Measurements from ENCODE around the gene MTCP1. TPM values are rescaled to one million over a fixed set of nuclear protein-coding genes. Genes with fewer than 3 reads are reported as not detected.

MTCP1 gene
- total and polyA plus RNA-seq, 2 donors from 2014 or later: 21.5 to 23.8 TPM

DNA sequence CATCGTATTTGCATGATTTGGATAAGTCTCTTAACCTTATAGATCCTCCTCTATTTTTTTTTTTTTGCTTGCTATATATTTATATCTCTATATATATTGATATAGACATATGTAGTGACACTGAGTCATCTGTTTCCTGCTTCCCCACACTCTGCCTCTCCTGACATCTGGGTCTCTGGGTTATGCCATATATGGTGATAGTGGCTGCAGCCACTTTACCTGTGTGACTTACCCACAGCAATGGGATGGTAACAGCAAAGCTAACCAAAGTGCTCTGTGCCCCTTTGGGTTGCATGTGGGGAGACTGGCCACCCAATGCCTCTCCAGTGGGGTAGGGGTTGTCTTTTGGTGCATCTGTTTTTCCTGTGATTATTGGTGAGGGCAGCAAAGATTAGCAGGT lies 14.5 kb downstream of the MTCP1 start:
- peaks cover 0 to 10% (median 0%) of the 10 kb centered on the region in 3 donors for H3K4me1 ChIP-seq (ENCODE audit: control insufficient read depth in 2 of 3, insufficient read depth in 2 of 3, low read depth in 1 of 3, low read length in 3 of 3)
- H3K36me3 ChIP-seq (ENCODE audit: control insufficient read depth in 2 of 3, insufficient read depth in 3 of 3, low read length in 3 of 3): peaks cover 0 to 2% (median 0%) of the 10 kb centered on the region in 3 donors
- intact Hi-C loops (cut with DNase I): no loop called here
- H3K9me3 ChIP-seq (ENCODE audit: control insufficient read depth in 2 of 3, insufficient read depth in 1 of 3, low read length in 3 of 3): no peaks in the 10 kb centered on the region
- H3K4me3 ChIP-seq (ENCODE audit: low read length in 3 of 3): no peak overlapping the region
- no peak for FAIRE-seq
- H3K27ac ChIP-seq (ENCODE audit: low read depth in 2 of 2, low read length in 2 of 2): no peak overlapping the region
- H3K9ac ChIP-seq (ENCODE audit: low read length in 3 of 3): no peak overlapping the region
- no peaks in the 10 kb centered on the region for H3K27me3 ChIP-seq (ENCODE audit: control insufficient read depth, insufficient read depth, low read length)
- TF ChIP-seq, protein P1, sequence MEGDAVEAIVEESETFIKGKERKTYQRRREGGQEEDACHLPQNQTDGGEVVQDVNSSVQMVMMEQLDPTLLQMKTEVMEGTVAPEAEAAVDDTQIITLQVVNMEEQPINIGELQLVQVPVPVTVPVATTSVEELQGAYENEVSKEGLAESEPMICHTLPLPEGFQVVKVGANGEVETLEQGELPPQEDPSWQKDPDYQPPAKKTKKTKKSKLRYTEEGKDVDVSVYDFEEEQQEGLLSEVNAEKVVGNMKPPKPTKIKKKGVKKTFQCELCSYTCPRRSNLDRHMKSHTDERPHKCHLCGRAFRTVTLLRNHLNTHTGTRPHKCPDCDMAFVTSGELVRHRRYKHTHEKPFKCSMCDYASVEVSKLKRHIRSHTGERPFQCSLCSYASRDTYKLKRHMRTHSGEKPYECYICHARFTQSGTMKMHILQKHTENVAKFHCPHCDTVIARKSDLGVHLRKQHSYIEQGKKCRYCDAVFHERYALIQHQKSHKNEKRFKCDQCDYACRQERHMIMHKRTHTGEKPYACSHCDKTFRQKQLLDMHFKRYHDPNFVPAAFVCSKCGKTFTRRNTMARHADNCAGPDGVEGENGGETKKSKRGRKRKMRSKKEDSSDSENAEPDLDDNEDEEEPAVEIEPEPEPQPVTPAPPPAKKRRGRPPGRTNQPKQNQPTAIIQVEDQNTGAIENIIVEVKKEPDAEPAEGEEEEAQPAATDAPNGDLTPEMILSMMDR (IDR thresholded peaks at IDR 0.05; ENCODE audit: borderline replicate concordance, extremely low read depth, insufficient read depth): no peak
- no peak for DNase-seq

DNA sequence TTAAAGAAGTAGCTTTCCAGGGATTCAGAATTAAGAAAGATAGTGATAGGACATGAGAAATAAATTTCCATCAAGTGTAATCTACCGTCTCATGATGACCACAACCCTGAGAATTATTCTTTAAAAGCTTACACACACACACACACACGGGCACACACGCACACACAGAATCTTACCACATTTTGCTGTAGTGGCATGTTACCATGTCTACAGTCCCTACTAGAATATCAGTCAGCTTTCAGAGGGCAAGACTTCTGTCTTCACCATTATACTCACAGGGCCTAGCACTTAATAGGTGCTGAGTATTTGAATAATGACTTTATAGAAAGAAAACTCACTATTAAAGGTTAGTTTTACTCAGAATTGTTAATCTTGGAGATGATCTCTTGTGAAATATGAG lies 15.4 kb downstream of the MTCP1 start:
- no peak for FAIRE-seq
- intact Hi-C loops (cut with DNase I): no loop called here

DNA sequence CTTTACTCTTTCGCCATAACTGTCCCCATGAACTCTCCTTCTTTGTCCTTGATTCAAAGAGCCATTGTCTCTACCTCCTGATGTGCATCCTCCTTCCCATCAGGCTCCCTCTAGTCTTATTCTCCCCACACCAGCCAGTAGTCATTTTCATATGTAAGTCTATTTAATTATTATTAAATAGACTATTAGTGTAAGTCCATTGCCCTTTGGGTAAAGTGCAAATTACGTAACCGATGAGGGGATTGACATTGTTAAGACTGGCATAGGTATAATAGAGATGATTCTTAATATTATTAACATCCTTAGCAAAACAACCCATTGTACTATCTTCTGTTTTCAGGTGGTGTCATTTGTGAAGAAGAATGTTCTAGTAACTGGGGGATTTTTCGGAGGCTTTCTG lies 16.7 kb downstream of the MTCP1 start:
- peaks cover 0 to 10% (median 0%) of the 10 kb centered on the region in 3 donors for H3K4me1 ChIP-seq (ENCODE audit: control insufficient read depth in 2 of 3, insufficient read depth in 2 of 3, low read depth in 1 of 3, low read length in 3 of 3)
- FAIRE-seq (no peak), DNase-seq (no peak)
- H3K4me3 ChIP-seq (ENCODE audit: low read length in 3 of 3): no peak overlapping the region
- intact Hi-C loops (cut with DNase I): no loop called here
- peaks cover 0 to 4% (median 0%) of the 10 kb centered on the region in 3 donors for H3K36me3 ChIP-seq (ENCODE audit: control insufficient read depth in 2 of 3, insufficient read depth in 3 of 3, low read length in 3 of 3)
- H3K27ac ChIP-seq (ENCODE audit: low read depth in 2 of 2, low read length in 2 of 2): no peak overlapping the region
- TF ChIP-seq, protein P1 (IDR thresholded peaks at IDR 0.05; ENCODE audit: borderline replicate concordance, extremely low read depth, insufficient read depth): no peak
- H3K9me3 ChIP-seq (ENCODE audit: control insufficient read depth in 2 of 3, insufficient read depth in 1 of 3, low read length in 3 of 3): no peaks in the 10 kb centered on the region
- no peaks in the 10 kb centered on the region for H3K27me3 ChIP-seq (ENCODE audit: control insufficient read depth, insufficient read depth, low read length)
- no peak overlapping the region for H3K9ac ChIP-seq (ENCODE audit: low read length in 3 of 3)

More for the DNA sequence above, 15.4 kb downstream of the MTCP1 start:
- no peak overlapping the region for H3K4me3 ChIP-seq (ENCODE audit: low read length in 3 of 3)
- no peak overlapping the region for H3K27ac ChIP-seq (ENCODE audit: low read depth in 2 of 2, low read length in 2 of 2)
- H3K4me1 ChIP-seq (ENCODE audit: control insufficient read depth in 2 of 3, insufficient read depth in 2 of 3, low read depth in 1 of 3, low read length in 3 of 3): peaks cover 0 to 10% (median 0%) of the 10 kb centered on the region in 3 donors
- no peaks in the 10 kb centered on the region for H3K9me3 ChIP-seq (ENCODE audit: control insufficient read depth in 2 of 3, insufficient read depth in 1 of 3, low read length in 3 of 3)
- no peak overlapping the region for H3K9ac ChIP-seq (ENCODE audit: low read length in 3 of 3)
- H3K36me3 ChIP-seq (ENCODE audit: control insufficient read depth in 2 of 3, insufficient read depth in 3 of 3, low read length in 3 of 3): peaks cover 0 to 4% (median 0%) of the 10 kb centered on the region in 3 donors
- no peak for DNase-seq
- no peaks in the 10 kb centered on the region for H3K27me3 ChIP-seq (ENCODE audit: control insufficient read depth, insufficient read depth, low read length)
- TF ChIP-seq, protein P1 (IDR thresholded peaks at IDR 0.05; ENCODE audit: borderline replicate concordance, extremely low read depth, insufficient read depth): no peak

DNA sequence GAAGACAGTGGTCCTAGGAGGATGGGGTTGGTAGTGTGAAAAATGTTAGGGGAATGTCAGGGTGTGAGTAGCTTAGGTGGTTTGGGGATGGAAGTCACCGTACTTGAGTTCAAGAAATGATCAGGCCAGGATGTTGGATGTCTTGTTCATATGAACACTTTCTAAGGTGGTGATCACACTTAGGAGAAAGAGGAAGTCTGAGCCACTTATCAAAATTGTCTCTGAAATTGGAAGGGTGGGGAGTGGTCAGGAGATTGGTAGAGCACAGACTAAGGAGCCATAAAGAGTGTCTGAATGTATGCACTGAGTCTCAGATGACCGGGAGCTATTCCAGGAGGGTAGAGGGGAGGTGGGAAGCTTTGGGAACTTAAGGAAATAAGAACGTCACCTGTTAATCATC lies 17.3 kb downstream of the MTCP1 start:
- intact Hi-C loops (cut with DNase I): no loop called here
- FAIRE-seq (no peak), DNase-seq (no peak)
- Histone ChIP-seq H3K4me1 (ENCODE audit: control insufficient read depth in 2 of 3, insufficient read depth in 2 of 3, low read depth in 1 of 3, low read length in 3 of 3) (peaks cover 0 to 10% (median 0%) of the 10 kb centered on the region in 3 donors), H3K27ac (ENCODE audit: low read depth in 2 of 2, low read length in 2 of 2) (peak overlapping the region in 1 of 2 donors; percentile 37), H3K4me3 (ENCODE audit: low read length in 3 of 3) (no peak overlapping the region), H3K36me3 (ENCODE audit: control insufficient read depth in 2 of 3, insufficient read depth in 3 of 3, low read length in 3 of 3) (peaks cover 0 to 6% (median 0%) of the 10 kb centered on the region in 3 donors), H3K9ac (ENCODE audit: low read length in 3 of 3) (no peak overlapping the region), H3K27me3 (ENCODE audit: control insufficient read depth, insufficient read depth, low read length) (no peaks in the 10 kb centered on the region), H3K9me3 (ENCODE audit: control insufficient read depth in 2 of 3, insufficient read depth in 1 of 3, low read length in 3 of 3) (no peaks in the 10 kb centered on the region)
- TF ChIP-seq, protein P1 (IDR thresholded peaks at IDR 0.05; ENCODE audit: borderline replicate concordance, extremely low read depth, insufficient read depth): no peak

Measured in kidney (tissue), 14 donors.